ENCODE measurements around the gene NDC1.

DNA sequence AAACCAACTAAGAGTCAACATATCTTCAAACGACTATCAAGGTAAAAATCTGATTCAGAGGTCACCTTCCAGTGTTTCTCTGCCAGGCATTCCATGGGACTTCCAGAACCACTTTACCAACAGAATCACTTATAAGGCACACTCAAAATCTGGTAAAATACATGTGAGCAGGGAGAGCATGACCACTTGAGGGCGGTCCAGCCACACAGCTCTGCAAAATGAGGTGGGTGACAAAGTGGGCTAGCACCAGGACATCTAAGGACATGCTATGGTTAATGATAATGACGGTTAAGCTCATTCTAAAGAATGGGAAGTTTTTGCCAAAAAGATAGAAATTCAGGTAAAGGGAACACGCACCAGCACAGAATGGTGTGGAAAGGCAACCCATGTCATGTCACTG lies 74.6 kb downstream of the NDC1 start:
- TF ChIP-seq, protein P1, sequence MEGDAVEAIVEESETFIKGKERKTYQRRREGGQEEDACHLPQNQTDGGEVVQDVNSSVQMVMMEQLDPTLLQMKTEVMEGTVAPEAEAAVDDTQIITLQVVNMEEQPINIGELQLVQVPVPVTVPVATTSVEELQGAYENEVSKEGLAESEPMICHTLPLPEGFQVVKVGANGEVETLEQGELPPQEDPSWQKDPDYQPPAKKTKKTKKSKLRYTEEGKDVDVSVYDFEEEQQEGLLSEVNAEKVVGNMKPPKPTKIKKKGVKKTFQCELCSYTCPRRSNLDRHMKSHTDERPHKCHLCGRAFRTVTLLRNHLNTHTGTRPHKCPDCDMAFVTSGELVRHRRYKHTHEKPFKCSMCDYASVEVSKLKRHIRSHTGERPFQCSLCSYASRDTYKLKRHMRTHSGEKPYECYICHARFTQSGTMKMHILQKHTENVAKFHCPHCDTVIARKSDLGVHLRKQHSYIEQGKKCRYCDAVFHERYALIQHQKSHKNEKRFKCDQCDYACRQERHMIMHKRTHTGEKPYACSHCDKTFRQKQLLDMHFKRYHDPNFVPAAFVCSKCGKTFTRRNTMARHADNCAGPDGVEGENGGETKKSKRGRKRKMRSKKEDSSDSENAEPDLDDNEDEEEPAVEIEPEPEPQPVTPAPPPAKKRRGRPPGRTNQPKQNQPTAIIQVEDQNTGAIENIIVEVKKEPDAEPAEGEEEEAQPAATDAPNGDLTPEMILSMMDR (IDR thresholded peaks at IDR 0.05), result no peak
- TF ChIP-seq EZH2 (IDR thresholded peaks at IDR 0.05), result no peak
